HT-29 (cell line): ENCODE measurements around the gene RADX. TPM values are rescaled to one million over a fixed set of nuclear protein-coding genes. Genes with fewer than 3 reads are reported as not detected.

Experiments
- DNase-seq: peaks from one replicate; pipeline ENCODE4 v3.0.0-alpha.2; 2015; ENCODE audit warnings: low spot score
- small RNA-seq: library from RNA; depleted of rRNA; stranded (forward); fragments of <200 nt; gene quantifications from one replicate; pipeline ENCODE3, GENCODE V24; 2014
- total RNA-seq: library from RNA; depleted of rRNA; stranded (reverse); fragments of >200 nt; shearing (Covaris generic); gene quantifications from 2 replicates; pipeline ENCODE4 v1.2.3, GENCODE V29; 2014; rRNA removed

RADX gene
- total RNA-seq, 1 experiment from 2014 or later: not detected

DNA sequence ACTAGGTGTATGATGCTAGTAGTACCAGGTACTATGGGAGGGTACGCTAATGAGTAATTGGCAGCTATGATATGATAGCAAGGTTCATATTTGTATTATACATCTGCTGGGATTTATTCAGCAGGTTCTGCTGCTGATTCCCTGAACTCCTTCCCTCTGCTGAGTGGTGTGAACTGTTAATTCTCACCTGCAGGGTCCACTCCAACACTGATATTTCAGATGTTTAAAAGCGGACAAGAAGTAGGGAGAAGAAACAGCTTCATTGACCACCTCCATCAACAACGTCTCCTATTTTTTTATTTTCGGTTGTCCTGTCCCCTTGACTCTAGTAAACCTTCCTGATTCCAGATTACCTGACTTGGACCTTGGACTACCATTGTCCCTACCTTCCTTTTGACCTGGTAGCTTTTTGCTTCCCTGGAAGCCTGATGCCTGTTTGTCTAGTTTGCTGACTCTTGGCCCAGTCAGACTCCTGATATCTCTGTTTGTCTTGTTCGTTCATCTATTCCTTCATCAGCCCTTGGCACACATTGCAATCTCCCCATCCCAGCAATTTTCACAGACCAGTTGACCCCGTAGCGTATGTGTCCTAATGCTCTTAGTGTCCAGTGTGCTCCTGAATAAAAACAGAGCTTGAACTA, 80.8 kb downstream of the RADX start:
- DNase-seq: peak; percentile 77

DNA sequence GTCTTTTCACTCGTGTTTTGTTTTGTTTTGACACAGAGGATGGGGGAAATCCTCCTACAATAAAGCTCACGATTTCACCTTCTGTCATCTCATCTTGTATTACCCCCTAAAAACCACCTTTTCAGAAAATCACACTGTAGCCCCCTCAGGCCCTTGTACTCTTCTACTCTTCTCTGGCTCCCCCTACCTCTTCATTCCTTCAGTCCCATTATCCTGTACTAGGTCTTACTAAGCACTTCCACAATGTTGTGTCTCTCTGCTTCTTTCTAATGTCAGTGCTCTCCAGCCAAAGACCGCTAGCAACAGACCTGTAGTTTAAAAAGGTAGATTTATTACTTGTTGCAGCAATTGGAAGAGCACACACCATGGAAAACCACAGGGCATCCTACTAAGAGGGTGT, 84.7 kb downstream of the RADX start:
- peak; percentile 19 for DNase-seq

DNA sequence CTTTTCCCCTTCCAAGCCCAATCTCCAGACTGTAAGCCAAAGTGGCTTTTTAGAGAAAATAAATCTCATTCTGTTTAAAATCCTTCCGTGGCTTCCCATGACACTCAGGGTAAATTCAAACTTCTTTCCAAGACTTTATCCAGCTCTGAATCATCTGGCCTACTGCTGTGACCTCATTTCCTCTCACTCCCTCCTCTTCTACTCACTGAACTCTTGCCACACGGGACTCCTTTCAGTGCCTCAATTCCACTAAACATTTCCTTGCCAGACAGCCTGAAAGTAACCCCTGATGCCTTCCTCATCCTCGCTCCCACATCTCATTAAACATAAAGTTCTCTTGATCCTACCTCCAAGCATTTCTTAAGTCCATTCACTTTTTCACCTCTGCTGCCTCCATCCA, 86.9 kb downstream of the RADX start:
- DNase-seq: no peak

DNA sequence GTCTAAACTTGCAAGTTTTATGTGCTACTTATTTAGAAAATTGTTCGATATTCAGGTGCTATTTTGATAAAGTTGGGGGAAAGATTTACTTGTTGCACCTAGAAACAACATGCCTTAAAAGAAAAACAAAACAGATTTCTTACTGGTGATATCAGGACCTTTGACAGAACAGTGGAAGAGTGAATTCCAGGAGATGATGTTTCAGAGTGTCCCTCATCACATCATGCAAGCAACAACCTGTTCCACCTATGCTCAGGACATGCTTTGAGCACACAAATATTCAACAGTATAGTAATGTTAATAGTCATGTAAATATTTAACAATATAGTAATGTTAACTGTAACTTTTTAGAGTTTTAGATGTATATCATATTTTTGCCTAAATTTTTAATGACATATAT, 90.9 kb downstream of the RADX start:
- DNase-seq: no peak

DNA sequence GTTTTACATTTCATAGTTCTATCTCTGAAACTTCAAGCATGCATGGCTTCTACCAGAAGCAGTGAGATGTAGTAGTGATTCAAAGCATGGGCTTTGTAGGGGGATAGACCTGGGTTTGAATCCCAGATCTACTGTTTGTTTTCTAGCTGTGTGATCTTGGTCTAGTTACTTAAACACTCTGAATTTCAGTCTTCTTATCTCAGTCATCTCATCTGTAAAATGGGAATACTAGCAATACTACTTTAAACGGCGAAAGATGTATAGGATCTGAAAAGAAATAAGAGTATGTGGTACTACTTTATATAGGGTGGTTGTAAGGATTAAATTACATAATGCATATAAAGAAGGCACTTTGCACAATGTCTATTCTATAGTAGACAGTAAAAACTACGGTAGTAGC, 94.7 kb downstream of the RADX start:
- no peak for DNase-seq

DNA sequence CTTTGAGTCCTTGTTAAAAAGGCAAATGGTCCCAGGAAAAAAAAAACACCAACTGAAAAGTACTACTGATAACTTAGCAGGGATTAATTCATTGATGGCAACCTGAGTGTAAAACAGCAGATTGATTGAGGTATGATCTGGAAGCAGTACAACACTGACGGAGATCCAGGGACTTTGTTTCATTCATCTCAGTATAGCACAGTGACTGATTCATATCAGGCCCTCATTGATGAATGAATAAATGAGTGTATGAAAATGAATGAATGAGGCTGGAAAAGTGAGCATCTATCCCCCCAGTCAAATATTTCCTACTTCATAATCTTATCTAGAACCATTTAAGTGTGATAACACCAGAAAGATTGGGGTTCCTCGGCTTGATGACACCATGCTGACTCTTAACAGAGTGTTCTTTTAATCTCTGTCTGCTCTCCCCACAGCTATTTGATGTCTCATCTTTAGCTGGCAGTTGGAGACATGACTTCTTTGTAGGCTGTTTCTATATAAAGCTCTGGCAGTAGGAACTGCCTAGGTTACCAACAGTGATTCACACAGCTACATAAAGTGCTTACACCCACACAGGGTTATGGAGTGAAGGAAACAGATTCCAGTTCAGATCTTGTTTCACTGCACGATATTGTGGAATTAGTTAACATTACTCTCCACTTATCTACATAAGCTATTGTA, 96.1 kb downstream of the RADX start:
- DNase-seq: peak; percentile 54

DNA sequence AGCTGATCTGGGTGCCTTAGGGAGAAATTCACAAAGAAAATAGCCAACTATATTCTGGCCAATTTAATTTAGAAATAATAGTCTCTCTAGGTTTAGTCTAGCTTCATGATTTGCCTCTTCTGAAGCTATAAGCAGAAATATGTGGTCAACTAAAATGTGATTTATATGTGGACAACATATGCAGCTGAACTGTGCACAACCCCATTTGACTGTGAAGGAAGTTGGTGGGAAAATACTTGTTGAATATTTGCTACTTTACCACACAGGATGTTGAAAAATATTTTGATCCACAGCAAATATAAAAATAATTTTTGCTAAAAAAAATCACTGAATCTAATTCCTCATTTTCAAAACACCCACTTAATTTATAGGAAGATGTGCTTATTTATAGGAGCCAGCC, 99.0 kb downstream of the RADX start:
- no peak for DNase-seq

DNA sequence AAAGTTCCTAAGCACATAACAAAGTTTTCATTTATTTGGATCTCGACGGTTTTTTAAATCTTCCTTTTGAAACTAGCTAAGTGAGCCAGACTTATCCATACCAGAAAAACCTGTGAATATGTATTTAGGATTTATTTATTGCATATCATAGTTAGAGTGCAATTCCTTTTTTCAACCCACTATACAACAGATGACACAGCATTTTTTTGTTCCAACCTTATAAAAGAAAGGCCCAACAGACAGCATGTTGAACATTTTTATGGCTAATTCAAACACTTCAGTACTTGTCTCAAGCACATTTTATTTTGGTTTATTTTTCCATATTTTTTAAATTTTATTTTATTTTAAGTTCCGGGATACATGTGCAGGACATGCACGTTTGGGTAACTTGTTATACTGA, 99.6 kb downstream of the RADX start:
- no peak for DNase-seq

DNA sequence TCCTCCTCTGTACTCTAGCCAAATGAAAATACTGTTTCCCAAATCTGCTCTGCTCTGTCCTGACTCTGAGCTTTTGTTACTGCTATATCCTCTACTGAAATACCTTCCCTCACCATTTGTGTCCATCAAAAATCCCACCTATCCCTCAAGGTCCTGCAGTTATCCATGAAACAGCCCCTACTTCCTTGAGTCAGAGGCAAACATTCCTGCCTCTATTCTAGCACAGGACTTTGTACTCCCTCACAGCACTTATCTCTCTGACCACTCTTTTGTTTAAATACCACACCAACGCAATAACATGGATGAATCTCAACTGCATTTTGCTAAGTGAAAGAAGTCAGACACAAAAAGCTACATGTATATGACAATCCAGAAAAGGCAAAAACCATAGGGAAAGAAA, 104.2 kb downstream of the RADX start:
- peak; percentile 39 for DNase-seq

DNA sequence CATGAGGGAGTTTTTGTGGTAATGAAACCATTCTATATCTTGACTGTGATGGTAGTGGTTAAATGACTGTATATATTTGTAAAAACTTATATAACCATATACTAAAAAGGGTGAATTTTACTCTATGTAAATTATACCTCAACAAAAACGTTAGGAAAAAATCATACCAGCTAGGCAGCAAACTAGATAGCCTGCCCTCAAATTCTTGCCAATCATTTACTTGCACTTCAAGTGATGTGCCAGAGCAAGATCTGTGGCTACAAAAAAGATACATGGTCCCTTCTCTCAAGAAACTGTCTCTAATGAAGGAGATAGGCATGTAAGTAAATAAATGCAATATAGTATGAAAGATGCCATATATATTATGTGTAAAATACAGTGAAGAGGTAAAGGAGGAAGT, 104.7 kb downstream of the RADX start:
- DNase-seq: peak; percentile 12

DNA sequence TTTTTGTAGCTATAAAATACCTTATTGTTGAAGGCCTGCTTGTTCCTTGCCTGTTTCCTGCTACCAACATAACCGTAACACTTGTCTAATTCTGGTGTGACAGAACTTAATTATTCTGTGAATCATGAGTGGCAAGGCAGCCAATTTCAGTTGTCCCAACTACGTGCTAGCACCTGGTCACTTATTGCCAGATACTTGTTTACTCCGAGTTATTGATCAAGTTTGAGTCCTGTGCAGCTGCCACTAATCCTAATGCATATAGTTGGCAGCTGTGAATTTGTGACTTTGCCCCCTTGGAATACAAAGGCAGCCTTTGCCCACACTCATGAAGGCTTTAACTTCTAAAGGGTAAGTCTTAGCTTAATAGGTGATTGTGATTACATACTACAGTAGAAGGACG, 106.9 kb downstream of the RADX start:
- peak; percentile 44 for DNase-seq

DNA sequence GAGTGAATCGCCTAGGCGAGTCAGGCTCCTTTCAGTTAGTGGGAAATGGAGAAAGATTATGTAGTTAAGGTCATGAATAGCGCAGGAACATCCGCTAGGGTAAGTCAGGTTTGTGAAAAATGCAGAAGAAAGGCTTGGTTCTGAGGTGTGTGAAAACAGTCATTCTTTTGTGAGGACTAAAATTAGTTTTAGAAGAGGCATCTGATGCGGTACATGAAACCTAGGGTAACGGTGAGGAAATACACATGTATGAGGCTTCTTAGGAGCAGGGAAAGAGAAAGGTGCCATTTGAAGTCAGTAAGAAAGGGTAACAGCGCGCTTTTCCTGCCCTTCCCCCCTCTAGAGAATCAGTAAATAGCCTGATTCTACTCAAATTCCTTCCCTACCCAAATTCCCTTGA, 114.2 kb downstream of the RADX start:
- peak; percentile 58 for DNase-seq

DNA sequence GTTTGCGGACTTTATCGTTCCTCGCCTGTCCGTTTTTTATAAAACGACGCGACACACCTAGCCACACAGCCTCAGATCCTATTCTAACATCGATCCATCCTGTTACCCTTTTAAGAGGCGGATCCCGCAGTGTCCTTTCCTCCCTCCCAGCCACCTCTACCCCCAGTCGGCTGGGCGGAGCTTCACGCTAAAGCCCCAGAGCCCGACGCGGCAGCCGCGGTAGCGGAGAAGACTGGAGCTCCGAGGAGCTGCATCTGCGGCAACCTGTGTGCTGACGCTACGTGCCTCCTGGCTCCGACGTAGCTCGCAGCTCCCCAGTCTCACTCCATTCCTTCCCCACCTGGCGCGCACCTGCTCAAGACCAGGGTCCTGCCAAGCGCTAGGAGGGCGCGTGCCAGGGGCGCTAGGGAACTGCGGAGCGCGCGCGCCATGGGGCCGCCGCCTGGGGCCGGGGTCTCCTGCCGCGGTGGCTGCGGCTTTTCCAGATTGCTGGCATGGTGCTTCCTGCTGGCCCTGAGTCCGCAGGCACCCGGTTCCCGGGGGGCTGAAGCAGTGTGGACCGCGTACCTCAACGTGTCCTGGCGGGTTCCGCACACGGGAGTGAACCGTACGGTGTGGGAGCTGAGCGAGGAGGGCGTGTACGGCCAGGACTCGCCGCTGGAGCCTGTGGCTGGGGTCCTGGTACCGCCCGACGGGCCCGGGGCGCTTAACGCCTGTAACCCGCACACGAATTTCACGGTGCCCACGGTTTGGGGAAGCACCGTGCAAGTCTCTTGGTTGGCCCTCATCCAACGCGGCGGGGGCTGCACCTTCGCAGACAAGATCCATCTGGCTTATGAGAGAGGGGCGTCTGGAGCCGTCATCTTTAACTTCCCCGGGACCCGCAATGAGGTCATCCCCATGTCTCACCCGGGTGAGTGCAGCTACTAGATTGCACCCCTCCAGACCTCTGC, 115.0 kb downstream of the RADX start, which contains the start of gene RNF128:
Gene RNF128, plus strand, starts transcription at position 217 of the 953 bp plus-strand sequence. Its CDS starts 213 bp downstream, at position 430.
- DNase-seq: peak; percentile 83

DNA sequence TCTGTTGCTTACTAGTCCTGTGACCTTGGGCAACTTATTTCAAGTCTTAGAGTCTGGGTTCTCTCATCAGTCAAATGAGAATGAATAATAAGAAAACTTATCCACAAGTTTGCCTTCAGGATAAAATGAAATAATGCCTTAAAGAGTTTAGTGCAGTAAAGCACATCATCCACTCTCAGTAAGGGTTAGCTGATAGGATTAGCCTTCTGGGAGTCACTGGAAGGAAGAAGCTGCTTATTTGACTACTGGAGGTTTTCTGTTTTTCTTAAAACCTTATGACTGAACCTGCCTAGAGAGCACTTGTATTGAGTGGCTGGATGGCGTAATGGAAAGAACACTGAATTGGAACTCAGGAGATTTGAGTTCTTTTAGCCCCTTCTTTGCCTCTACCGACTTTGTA, 116.6 kb downstream of the RADX start:
- DNase-seq: peak; percentile 66

Small RNA genes within 50 kb of the gene (small RNA-seq; reads per million reads assigned to genes)
- not detected for gene AL590808.1
- gene MIR548AN: not detected

Other genes with a start within 250 kb of the RADX start
- gene RNF128, start 114.7 kb downstream of the RADX start, total RNA-seq: 61.5 and 69.0 TPM in 2 replicates
- 1.5 and 2.5 TPM in 2 replicates for gene TBC1D8B, start 190.7 kb downstream of the RADX start, total RNA-seq